ENCODE data around the gene IER5L.
A peak's percentile ranks its signal among the peaks of the same experiment; 100 is the strongest.

Gene IER5L

GRCh38 chr9:129138144-129138462 is 40.0 kb downstream of the IER5L start:
- no peak for TF ChIP-seq ZFX (IDR thresholded peaks at IDR 0.05)
- no peak for TF ChIP-seq CTCF (conservative IDR thresholded peaks at IDR 0.05)
- peak overlapping the region; percentile 100; the same call in 1 of the 2 replicates for H3K27ac ChIP-seq

- H3K27ac ChIP-seq = 0 out of 2 replicates have a peak overlapping the region, but pooled peaks have one; percentile 100
- TF ChIP-seq ZFX (IDR thresholded peaks at IDR 0.05) = no peak
- no peak for TF ChIP-seq CTCF (conservative IDR thresholded peaks at IDR 0.05)
Measured at GRCh38 chr9:129137292-129138143, 40.5 kb downstream of the IER5L start.

- H3K27ac ChIP-seq = no peak overlapping the region
- TF ChIP-seq ZFX (IDR thresholded peaks at IDR 0.05) (no peak), CTCF (conservative IDR thresholded peaks at IDR 0.05) (no peak)
Measured at GRCh38 chr9:129136446-129137035, 41.5 kb downstream of the IER5L start.

- no peak for TF ChIP-seq CTCF (conservative IDR thresholded peaks at IDR 0.05)
- TF ChIP-seq ZFX (IDR thresholded peaks at IDR 0.05) = no peak
Measured at GRCh38 chr9:129135476-129135875, 42.6 kb downstream of the IER5L start.

GRCh38 chr9:129133082-129133481 is 45.0 kb downstream of the IER5L start:
- H3K27ac ChIP-seq = no peak overlapping the region
- no peak for TF ChIP-seq CTCF (conservative IDR thresholded peaks at IDR 0.05)
- no peak for TF ChIP-seq ZFX (IDR thresholded peaks at IDR 0.05)

More at GRCh38 chr9:129135476-129135875, 42.6 kb downstream of the IER5L start:
- no peak overlapping the region for H3K27ac ChIP-seq

GRCh38 chr9:129131300-129132145 is 46.5 kb downstream of the IER5L start:
- peak; percentile 99 for TF ChIP-seq CTCF (conservative IDR thresholded peaks at IDR 0.05)
- TF ChIP-seq ZFX (IDR thresholded peaks at IDR 0.05) = no peak
- H3K27ac ChIP-seq = no peak overlapping the region

Data from C4-2B (cell line).